ENCODE data around the gene ZNF804B. TPM values are rescaled to one million over a fixed set of nuclear protein-coding genes. Genes with fewer than 3 reads are reported as not detected.

The ZNF804B gene
- total and polyA plus RNA-seq, 7 donors, result 0.01 to 0.41 (median 0.32) TPM; not detected in 3

DNA sequence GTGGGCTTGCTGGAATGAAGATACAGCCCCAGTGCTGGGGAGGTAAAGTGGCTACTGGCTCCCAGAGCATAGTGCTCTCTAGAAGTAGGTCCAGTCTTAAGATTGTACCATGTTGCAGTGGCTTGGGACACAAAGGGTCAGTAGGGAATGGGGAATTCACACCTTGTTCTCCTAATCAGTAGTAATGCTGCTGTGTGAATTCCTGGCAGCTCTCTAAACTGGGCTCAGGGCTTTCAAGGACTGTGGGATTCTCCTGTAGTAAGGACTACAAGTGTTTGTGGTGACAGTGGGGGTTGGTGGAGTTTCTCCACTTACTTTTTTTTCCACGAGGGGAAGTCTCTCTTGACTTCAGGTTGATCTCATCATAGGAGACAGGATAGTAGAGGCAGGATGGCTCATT lies 262.2 kb downstream of the ZNF804B start:
- WGBS, 2 donors, result 24 to 69% methylated on average over 1 of the region's 1 CpG
- DNase-seq, result no peak
- Histone ChIP-seq H3K36me3 (no peaks in the 10 kb centered on the region), H3K27ac (no peak overlapping the region), H3K9me3 (no peaks in the 10 kb centered on the region), H3K27me3 (no peaks in the 10 kb centered on the region), H3K4me1 (no peaks in the 10 kb centered on the region), H3K4me3 (no peak overlapping the region)
- TF ChIP-seq POLR2AphosphoS5 (IDR thresholded peaks at IDR 0.05) (no peak), EP300 (IDR thresholded peaks at IDR 0.05) (no peak), POLR2A (IDR thresholded peaks at IDR 0.05) (no peak)
- TF ChIP-seq, protein P1, sequence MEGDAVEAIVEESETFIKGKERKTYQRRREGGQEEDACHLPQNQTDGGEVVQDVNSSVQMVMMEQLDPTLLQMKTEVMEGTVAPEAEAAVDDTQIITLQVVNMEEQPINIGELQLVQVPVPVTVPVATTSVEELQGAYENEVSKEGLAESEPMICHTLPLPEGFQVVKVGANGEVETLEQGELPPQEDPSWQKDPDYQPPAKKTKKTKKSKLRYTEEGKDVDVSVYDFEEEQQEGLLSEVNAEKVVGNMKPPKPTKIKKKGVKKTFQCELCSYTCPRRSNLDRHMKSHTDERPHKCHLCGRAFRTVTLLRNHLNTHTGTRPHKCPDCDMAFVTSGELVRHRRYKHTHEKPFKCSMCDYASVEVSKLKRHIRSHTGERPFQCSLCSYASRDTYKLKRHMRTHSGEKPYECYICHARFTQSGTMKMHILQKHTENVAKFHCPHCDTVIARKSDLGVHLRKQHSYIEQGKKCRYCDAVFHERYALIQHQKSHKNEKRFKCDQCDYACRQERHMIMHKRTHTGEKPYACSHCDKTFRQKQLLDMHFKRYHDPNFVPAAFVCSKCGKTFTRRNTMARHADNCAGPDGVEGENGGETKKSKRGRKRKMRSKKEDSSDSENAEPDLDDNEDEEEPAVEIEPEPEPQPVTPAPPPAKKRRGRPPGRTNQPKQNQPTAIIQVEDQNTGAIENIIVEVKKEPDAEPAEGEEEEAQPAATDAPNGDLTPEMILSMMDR (IDR thresholded peaks at IDR 0.05), result no peak
- intact Hi-C loops (cut with DNase I), result no loop called here

DNA sequence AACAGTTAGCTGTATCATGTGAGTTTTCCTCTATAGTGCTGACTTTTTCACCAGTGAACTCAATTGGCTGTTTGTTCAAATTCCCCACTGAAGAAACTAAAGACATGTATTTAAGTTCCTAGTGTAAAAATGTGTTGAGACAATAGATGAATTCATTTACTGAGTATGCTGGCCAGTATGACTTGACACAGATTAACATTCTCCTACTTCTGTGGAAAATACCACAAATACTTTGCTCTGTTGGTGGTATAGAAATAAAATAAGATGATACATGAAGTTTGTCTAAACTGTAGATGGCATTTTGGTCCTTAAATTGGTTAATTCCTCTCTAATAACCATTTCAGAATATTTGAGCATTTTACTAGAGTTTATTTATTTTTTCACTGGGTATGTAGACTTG lies 263.7 kb downstream of the ZNF804B start:
- no peak for TF ChIP-seq POLR2AphosphoS5 (IDR thresholded peaks at IDR 0.05)
- TF ChIP-seq, protein P1 (IDR thresholded peaks at IDR 0.05), result no peak
- TF ChIP-seq POLR2A (IDR thresholded peaks at IDR 0.05), result no peak
- TF ChIP-seq EP300 (IDR thresholded peaks at IDR 0.05), result no peak
- no peaks in the 10 kb centered on the region for H3K27me3 ChIP-seq
- intact Hi-C loops (cut with DNase I), result no loop called here

DNA sequence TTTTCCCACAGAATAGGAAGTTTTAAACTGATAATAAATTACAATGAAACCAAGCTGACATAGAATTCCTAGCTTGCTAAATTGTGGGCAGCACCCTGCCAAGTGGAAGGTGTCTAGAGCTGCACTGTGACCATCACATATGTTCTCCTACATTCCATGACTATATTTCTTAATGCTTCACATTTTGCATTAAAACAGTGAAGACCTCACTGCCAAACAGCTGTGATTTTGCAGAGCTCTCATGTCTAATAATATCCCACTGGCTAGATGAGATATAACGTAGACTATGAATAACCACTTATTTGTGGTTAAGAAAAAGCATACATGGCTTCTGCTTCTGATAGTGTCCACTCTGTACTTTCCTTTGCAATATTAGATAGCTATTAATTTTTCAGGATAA lies 264.4 kb downstream of the ZNF804B start:
- H3K27ac ChIP-seq, result no peak overlapping the region
- H3K4me3 ChIP-seq, result no peak overlapping the region
- 42 to 76% methylated on average over 1 of the region's 1 CpG for WGBS, 2 donors
- intact Hi-C loops (cut with DNase I), result no loop called here
- H3K36me3 ChIP-seq, result no peaks in the 10 kb centered on the region
- no peaks in the 10 kb centered on the region for H3K9me3 ChIP-seq
- TF ChIP-seq, protein P1 (IDR thresholded peaks at IDR 0.05), result no peak
- TF ChIP-seq POLR2AphosphoS5 (IDR thresholded peaks at IDR 0.05), result no peak
- no peak for TF ChIP-seq EP300 (IDR thresholded peaks at IDR 0.05)
- no peak for TF ChIP-seq POLR2A (IDR thresholded peaks at IDR 0.05)
- no peaks in the 10 kb centered on the region for H3K4me1 ChIP-seq
- no peaks in the 10 kb centered on the region for H3K27me3 ChIP-seq
- no peak for DNase-seq

More for the DNA sequence above, 263.7 kb downstream of the ZNF804B start:
- DNase-seq, result no peak
- H3K36me3 ChIP-seq, result no peaks in the 10 kb centered on the region
- no peak overlapping the region for H3K4me3 ChIP-seq
- H3K9me3 ChIP-seq, result no peaks in the 10 kb centered on the region
- no peaks in the 10 kb centered on the region for H3K4me1 ChIP-seq
- H3K27ac ChIP-seq, result no peak overlapping the region

DNA sequence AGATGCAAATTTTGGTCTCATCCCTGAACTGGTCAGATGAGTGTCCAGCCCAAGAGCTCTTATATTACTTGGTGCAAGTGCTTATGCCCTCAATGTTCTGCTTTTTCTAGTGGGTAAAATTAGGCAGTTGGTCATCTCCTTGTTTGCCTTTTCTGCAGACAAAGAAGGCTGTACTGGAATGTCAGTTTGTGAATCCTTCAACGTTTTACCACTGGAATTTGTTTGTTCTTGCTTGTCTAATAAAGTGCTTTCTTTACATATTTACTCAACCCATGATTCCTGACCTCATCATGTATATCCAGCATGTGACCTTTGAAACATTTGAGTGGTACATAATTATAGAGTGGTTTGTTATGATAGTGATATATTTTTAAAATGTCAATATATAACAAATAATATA lies 268.3 kb downstream of the ZNF804B start:
- no peak for TF ChIP-seq POLR2AphosphoS5 (IDR thresholded peaks at IDR 0.05)
- no peak for TF ChIP-seq POLR2A (IDR thresholded peaks at IDR 0.05)
- TF ChIP-seq EP300 (IDR thresholded peaks at IDR 0.05), result no peak
- TF ChIP-seq, protein P1 (IDR thresholded peaks at IDR 0.05), result no peak
- no peak for DNase-seq
- Histone ChIP-seq H3K4me3 (no peak overlapping the region), H3K27me3 (no peaks in the 10 kb centered on the region), H3K4me1 (no peaks in the 10 kb centered on the region), H3K27ac (no peak overlapping the region), H3K9me3 (no peaks in the 10 kb centered on the region), H3K36me3 (no peaks in the 10 kb centered on the region)
- intact Hi-C loops (cut with DNase I), result no loop called here
- WGBS, 2 donors, result 4 to 27% methylated on average over 1 of the region's 1 CpG

DNA sequence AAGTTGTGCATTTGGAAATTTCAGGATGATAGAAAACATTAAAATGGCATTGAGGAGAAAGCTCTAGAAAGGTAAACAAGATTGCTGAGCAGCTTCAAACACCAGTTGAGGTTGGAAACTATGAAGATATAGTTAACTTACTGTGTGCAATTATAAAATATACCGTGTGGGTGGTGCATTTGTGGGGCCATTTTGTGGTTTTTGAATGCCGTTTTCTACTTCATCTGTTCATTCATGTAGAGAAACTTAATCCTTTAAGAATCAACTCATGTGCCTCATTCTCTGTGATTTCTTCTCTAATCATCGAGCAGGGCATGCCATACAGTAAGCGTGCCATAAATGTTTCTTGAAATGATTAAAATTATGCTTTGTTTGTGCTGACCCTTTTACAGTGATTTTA lies 268.8 kb downstream of the ZNF804B start:
- WGBS, 2 donors, result 62 to 70% methylated on average over 4 of the region's 4 CpGs
- DNase-seq, result no peak
- H3K4me3 ChIP-seq, result no peak overlapping the region
- no peaks in the 10 kb centered on the region for H3K36me3 ChIP-seq
- no peaks in the 10 kb centered on the region for H3K27me3 ChIP-seq
- no peaks in the 10 kb centered on the region for H3K9me3 ChIP-seq
- no peaks in the 10 kb centered on the region for H3K4me1 ChIP-seq
- intact Hi-C loops (cut with DNase I), result no loop called here
- no peak overlapping the region for H3K27ac ChIP-seq
- TF ChIP-seq, protein P1 (IDR thresholded peaks at IDR 0.05), result no peak
- TF ChIP-seq POLR2A (IDR thresholded peaks at IDR 0.05) (no peak), POLR2AphosphoS5 (IDR thresholded peaks at IDR 0.05) (no peak), EP300 (IDR thresholded peaks at IDR 0.05) (no peak)

Data from sigmoid colon (tissue), 7 donors.